GM10266 (cell line): ENCODE measurements around the gene TRIM71.
"Not testable (repeated sequence)": the region's sequence is repeated elsewhere in the genome, so short reads cannot be mapped to it uniquely, and the experiment has no call there.

Source experiments
- DNase-seq: peaks from one replicate; pipeline ENCODE4 v3.0.0; 2012; ENCODE audit errors: extremely low spot score
- TF ChIP-seq, protein P1 (sequence below): IDR thresholded peaks from 2 replicates; pipeline ENCODE4 v1.5.1; 2012; ENCODE audit warnings: mild to moderate bottlenecking, low read depth; ENCODE audit not compliant: control insufficient read depth, insufficient read depth; ENCODE audit errors: missing control alignments

Gene TRIM71

DNA sequence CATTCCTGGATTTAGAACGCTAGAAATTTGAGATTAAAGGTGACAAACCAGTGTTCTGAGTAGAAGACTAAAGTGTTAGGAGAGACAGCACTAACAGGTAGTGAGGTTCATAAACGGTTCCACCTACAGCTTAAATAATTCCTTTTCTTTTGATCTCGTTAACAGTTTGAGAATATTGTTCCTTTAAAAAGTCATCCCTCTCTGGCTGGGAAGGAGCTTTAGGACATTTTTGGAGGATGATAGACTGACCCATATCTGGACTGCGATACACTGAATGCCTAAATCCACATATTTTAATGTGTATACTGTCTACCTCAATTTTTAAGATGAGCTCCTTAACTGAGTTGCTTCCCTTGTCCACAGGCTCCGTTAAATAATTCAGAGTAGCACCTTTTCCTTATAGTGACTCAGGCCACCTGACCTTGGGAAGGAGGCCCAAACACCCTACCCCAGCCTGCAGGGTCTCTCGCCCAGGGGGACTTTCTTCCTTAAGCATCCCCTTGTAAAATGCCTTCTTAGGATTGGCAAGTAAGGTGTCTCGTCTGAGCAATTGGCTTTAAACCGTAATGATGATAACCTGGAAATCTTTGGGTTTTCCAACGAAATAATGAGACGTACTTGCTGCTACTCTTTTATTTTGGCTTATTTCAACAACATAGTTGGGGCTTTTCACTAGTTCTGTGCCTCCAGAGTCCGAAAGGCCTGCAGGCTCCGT lies 3.3 kb downstream of the TRIM71 start:
- TF ChIP-seq, protein P1, sequence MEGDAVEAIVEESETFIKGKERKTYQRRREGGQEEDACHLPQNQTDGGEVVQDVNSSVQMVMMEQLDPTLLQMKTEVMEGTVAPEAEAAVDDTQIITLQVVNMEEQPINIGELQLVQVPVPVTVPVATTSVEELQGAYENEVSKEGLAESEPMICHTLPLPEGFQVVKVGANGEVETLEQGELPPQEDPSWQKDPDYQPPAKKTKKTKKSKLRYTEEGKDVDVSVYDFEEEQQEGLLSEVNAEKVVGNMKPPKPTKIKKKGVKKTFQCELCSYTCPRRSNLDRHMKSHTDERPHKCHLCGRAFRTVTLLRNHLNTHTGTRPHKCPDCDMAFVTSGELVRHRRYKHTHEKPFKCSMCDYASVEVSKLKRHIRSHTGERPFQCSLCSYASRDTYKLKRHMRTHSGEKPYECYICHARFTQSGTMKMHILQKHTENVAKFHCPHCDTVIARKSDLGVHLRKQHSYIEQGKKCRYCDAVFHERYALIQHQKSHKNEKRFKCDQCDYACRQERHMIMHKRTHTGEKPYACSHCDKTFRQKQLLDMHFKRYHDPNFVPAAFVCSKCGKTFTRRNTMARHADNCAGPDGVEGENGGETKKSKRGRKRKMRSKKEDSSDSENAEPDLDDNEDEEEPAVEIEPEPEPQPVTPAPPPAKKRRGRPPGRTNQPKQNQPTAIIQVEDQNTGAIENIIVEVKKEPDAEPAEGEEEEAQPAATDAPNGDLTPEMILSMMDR: no peak
- peak; percentile 36 for DNase-seq

DNA sequence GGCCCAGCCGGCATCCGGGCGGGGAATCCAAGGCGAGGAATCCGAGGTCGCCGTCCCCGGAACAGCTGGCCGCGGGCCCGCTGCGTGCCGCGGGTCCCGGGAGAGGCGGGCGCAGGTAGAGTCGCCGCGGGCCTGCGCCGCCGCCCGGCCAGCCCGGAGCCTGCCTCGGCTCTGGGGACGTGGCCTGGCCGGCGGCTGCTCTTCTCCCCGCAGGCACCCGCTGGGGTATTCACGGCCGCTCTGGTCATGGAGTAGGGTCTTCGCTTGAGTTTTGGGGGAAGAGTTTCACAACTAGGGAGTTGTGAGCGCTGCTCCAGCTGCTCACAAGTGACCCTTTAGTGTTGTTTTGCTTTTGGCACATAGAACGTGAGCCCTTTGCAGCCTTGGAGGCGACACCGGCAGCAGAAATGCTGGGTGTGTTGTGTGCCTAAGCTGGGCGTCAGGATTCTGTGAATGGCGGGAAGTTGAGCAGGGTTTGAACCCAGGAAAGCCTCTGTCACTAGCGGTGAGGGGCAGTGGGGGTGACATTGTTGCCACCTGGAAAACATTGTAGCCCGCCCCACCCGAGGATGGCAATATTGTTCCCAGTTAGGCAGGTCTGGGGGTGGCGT lies 4.0 kb downstream of the TRIM71 start:
- TF ChIP-seq, protein P1: no peak
- DNase-seq: no peak

DNA sequence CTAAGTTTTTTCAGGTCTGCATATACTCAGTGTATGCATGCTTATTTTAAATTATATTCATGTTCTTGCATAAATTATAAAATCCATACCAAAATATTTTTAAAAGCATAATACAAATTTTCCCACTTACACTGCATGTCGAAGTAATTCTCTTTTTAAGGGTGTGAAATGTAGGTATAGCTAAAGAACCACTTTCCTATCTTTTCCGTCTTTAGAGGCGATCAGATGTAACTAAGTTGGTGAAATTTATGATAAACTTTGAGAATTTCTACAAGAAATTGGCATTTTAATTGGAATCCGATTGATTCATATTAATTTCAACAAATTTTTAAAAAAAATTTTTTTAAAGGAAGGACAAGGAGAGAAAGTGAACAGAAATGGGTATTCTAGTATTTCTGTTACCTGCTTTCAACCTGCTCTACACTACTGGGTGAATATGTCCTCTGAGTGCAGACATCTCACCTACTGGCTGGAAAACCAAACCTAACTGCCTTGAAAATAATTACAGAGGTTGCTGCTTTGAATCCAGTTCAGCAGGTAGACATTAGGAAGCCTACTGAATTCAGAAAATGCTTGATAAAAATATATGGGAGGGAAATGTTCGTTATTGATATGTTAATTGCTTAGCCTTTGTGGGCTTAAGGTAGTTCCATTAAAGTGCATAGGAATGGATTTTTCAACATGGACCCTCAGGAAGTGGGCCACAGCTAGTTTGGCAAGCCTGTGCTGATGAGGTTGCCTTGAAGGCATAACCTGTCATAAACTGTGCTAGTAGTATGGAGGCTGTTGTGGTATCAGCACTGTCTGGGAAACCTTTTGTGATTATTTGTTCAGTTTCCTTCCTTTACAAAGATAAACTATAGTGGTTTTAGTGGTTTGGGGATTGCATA lies 5.1 kb downstream of the TRIM71 start:
- DNase-seq: no peak
- TF ChIP-seq, protein P1: no peak

DNA sequence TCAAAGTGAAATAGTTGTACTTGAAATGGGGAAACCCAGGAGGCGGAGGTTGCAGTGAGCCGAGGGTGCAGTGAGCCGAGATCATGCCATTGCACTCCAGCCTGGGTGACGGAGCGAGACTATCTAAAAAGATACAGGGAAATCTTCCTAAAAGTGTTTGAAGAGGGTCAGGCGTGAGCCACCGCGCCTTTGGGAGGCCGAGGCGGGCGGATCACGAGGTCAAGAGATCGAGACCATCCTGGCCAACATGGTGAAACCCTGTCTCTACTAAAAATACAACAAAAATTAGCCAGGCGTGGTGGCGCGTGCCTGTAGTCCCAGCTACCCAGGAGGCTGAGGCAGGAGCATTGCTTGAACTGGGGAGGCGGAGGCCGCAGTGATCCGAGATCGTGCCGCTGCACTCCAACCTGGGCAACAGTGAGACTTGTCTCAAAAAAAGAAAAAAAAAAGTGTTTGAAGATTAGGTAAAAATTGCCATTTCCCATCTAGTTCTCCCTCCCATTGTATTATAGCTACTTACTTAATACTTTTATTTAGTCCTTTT lies 5.9 kb downstream of the TRIM71 start:
- DNase-seq: not testable (repeated sequence)

DNA sequence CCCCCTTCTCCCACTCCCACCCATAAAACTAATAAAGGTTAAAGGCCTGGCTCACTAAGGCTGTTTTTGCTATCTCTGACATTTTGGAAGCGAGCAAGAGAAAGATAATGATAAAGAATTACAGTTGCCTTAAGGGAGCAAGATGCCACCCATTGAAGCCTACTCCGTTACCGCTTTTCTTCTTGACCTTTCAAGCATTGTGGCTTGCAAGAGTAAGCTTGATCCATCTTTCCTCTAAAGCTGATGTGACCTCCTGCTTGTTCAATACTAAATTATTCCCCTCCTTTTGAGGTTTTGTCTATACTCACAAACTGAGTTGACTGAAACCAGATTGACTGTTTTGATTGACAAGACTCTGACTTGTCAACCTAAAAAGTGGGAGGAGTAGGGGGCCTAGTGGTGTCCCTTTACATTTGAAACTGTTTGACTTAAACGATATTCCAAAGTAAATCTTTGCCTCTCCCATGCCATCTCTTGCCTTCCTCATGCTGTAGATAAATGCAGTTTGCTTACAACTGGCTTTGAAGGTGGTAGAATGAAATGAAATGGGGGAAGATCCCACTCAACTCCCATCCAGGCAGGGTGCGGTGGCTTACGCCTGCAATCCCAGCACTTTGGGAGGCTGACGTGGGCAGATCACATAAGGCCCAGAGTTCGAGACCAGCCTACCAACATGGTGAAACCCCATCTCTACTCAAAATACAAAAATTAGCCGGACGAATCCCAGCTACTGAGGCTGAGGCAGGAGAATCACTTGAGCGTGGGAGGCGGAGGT lies 8.0 kb downstream of the TRIM71 start:
- DNase-seq: no peak
- TF ChIP-seq, protein P1: no peak

DNA sequence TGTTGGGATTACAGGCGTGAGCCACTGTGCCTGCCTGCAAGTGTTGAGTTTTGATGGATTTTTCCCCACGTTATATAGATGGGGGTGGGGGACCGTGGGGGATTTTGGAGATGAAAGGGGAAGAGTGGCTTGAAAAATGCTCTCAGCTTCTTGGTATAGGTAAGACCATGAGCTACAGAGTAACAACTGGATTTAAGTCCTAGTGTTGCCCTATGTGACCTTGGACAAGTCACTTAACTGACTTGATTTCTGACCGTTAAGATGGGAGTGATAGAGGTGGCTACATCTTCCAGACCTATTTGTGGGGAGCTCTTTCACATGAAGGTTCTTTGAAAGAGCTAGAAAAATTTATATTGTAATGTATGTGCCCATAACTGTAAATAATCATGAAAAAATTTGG lies 13.3 kb downstream of the TRIM71 start:
- TF ChIP-seq, protein P1: no peak
- DNase-seq: no peak

DNA sequence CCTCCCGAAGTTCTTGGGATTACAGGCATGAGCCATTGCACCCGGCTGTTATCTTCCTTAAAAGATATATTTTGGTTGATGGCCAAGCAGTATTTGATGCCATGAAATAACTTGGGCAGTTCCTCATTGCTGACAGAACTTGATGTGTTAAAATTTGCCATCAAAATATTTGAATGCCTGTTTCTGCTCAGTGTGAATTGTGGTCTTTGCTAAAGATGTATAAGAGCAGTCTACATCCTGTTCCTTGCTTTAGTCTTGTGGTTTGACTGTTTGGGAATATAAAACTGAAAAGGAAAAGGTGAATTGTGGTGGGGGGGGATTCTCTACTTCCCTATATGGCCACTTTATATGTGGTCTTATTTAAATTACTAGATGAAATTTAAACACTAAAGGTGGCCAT lies 14.0 kb downstream of the TRIM71 start:
- TF ChIP-seq, protein P1: no peak
- no peak for DNase-seq
